K562 (cell line): ENCODE data around the gene ZW10.

Source experiments
- POLR3A ChIP-seq: IDR thresholded peaks from 2 replicates; pipeline ENCODE4 v1.6.1; 2011; ENCODE audit warnings: borderline replicate concordance, mild to moderate bottlenecking, moderate library complexity; ENCODE audit not compliant: insufficient read length, insufficient read depth; ENCODE audit errors: extremely low read depth
- YY1 ChIP-seq, 3 experiments: IDR thresholded peaks; 2 replicates each; pipeline ENCODE4 v1.6.1; 2011; ENCODE audit warnings: low read length in 2 of 3, mild to moderate bottlenecking in 2 of 3, moderate library complexity in 2 of 3, borderline replicate concordance in 1 of 3, control low read depth in 1 of 3, low read depth in 1 of 3; ENCODE audit not compliant: insufficient read depth in 3 of 3, insufficient replicate concordance in 2 of 3, control insufficient read depth in 1 of 3, insufficient read length in 1 of 3; ENCODE audit errors: extremely low read depth in 1 of 3
- TF ChIP-seq, protein P1 (sequence below): IDR thresholded peaks from 2 replicates; pipeline ENCODE4 v1.6.1; 2016; ENCODE audit warnings: missing genetic modification characterization, missing compliant biosample characterization

DNA sequence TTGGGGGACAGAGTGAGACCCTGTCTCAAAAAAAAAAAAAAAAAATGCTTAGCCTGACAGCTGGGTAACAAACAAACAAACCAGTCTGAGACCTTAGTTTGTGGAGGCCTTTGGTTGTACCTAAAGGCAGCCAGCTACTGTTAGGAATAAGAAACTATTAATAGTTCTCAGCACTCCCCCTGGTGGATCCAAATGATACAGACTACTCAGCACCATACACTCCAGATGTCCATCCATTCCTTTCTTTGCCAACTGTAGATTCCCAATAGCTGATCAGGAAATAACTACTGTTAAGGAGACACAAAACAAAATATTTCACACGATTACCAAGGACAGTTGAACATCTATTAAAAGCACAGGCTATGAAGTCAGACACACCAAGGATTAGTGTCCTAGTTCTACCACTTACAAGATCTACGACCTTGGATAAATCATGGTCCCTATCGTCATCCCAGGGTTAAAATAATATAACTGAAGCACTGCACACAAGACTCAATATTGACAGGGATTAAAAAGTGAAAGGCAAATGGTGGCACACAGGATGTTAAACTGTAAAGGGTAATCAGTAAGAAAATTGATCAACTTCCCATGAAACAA, 23.3 kb upstream of the ZW10 start:
- TF ChIP-seq, protein P1, sequence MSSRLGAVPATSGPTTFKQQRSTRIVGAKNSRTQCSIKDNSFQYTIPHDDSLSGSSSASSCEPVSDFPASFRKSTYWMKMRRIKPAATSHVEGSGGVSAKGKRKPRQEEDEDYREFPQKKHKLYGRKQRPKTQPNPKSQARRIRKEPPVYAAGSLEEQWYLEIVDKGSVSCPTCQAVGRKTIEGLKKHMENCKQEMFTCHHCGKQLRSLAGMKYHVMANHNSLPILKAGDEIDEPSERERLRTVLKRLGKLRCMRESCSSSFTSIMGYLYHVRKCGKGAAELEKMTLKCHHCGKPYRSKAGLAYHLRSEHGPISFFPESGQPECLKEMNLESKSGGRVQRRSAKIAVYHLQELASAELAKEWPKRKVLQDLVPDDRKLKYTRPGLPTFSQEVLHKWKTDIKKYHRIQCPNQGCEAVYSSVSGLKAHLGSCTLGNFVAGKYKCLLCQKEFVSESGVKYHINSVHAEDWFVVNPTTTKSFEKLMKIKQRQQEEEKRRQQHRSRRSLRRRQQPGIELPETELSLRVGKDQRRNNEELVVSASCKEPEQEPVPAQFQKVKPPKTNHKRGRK (tag) = no peak
- TF ChIP-seq POLR3A (no peak), YY1 (IDR thresholded peaks at IDR 0.05; ENCODE audit: borderline replicate concordance in 1 of 3, control insufficient read depth in 1 of 3, extremely low read depth in 1 of 3, insufficient read depth in 3 of 3, insufficient read length in 1 of 3, insufficient replicate concordance in 2 of 3, low read depth in 1 of 3, low read length in 2 of 3) (no peak)
